Suppressor macrophage (primary cell): Measurements from ENCODE around the gene RNASEH1.
A peak's percentile ranks its signal among the peaks of the same experiment; 100 is the strongest.

ENCODE experiments used
- DNase-seq, 4 experiments: peaks; one replicate each; pipeline ENCODE4 v3.0.0-alpha.2; 2020 to 2022
- total RNA-seq, 17 experiments: gene quantifications; one replicate each; lab custom pipeline; 2026; ENCODE audit warnings: mixed read lengths in 6 of 17, inconsistent platforms in 3 of 17; lab: John Stamatoyannopoulos, UW

RNASEH1 gene
- 11.5 to 32.2 (median 21.0) reads per million in 17 experiments for total RNA-seq

- DNase-seq, result peak; percentile 100
Measured at GRCh38 chr2:3558205-3559014, at the start of gene RNASEH1. Gene RNASEH1, minus strand, starts transcription at chr2:3558333. Its CDS starts 73 bp downstream, at chr2:3558260.

DNA sequence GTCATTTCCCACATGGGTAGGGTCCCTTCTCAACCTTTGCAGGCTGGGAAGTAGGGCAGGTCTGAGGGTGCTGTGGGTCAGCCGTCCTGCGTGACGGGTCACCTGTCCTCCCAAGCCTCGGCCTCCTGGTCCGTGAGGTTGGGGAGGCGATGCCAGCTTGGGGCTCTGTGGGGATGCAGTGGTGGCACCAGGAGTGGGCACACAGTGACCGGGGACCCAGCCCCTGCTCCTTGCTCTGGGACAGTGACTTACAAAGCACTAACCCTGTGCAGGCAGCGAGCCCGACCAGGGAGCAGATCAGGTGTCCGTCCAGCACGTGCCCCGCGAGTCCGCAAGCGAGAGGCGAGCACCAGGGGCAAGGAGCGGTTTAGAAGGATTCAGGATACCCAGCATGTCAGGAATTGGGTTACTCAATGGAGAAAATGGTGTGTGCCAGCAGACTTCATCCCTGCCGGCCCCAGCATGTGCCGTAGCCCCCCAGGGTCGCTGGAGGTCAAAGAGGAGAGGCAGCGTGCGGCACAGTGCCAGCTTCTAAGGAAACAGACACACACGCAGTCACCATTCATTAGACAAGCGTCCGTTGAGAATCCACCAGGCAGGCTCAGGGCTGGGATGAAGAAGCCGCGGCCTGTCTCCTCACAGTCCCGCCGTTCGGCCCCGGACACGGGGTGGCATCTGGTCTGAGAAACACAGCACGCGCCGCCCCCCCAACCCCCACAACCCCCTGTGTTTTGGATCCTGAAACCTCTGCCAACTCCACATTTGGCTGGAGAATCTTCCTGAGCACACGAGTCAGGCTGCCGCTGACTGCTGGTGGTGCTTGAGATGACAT, 48.5 kb upstream of the RNASEH1 start:
- DNase-seq, result no peak

DNA sequence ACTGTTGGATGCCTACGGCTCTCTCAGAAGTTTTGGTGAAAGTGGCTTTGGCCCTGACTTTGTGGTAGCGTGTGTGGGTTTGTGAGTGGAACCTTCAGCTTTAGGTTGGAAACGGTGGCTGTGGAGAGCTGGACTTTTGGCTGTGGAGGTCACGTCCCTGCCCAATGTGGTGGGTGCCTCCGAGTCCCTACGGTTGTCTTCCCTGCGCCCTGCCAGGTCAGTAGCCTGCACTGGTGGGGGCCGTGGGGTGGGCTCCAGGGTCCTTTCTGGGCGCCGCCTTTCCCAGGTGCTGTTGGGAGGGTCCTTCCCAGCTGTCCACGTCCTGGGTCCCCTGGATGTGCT, 47.9 kb upstream of the RNASEH1 start:
- no peak for DNase-seq

GRCh38 chr2:3604991-3605961, 47.1 kb upstream of the RNASEH1 start:
- DNase-seq, result peak in 2 of 4 experiments; percentile 6 to 33

- no peak for DNase-seq
Measured at GRCh38 chr2:3604207-3604877, 46.2 kb upstream of the RNASEH1 start.

DNA sequence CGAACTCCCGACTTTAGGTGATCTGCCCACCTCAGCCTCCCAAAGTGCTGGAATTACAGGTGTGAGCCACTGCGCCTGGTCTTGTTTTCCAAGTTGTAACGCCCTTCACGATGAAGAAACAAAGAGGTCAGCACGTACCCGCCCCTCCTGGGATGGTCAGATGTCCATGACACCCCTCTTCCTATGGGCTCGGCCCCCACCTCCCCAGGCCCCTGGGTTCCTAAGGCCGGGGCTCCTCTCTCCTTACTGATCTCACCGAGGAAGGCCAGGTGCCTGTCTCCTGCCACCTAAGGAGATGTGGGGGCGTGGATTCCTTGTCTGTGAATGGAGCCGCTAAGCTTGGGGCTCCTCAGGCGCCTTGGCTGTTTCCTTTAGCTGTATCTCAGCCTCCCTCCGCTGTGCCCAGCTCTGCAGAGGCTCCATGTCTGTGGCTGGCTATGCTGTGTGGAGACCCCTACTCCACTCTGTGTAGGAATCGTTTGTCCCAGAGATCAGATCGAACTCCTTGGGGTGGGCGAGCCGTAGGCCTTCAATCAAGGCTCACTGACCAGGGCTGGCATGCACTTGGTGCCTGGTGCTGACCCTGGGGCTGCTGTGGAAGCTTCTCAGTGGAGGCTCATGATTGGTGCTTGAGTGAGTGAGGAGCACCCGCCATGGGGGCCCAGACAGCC, 45.5 kb upstream of the RNASEH1 start:
- DNase-seq, result no peak

DNA sequence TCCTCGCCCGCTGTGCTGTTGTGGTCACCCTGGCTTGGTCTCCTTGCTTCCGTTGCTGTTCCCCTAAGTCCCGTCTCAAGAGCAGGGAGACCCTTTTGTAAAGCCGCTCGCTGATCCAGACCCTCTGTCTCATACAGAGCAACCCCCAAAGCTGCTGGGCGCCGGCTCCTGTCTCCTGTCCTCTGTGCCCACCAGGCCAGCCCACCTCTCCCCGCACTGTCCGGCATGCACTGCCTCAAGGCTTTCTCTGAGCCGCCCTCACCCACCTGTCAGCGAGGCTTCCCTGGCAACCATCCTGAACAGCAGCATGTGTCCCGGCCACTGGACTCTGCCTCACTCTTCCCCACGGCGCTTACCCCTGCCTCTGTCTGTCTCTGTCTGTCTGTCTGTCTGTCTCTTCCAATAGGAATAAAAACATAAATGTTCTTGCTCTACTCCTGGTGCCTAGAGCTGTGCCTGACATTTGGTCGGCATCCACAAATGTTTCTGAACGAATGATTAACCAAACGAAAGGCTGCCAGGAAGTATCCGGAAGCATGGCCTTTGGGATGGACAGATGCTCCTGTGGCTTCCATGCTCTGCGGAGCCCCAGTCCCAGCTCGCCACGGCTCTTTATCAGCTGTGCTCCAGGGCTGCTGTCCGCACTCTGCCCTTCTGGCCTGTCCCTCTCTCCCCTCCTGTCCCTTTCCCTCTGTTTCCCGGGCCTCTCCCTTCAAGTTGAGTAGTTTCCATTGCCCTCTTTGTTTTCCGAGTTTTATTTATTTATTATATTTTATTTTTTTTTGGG, 44.6 kb upstream of the RNASEH1 start:
- no peak for DNase-seq

DNA sequence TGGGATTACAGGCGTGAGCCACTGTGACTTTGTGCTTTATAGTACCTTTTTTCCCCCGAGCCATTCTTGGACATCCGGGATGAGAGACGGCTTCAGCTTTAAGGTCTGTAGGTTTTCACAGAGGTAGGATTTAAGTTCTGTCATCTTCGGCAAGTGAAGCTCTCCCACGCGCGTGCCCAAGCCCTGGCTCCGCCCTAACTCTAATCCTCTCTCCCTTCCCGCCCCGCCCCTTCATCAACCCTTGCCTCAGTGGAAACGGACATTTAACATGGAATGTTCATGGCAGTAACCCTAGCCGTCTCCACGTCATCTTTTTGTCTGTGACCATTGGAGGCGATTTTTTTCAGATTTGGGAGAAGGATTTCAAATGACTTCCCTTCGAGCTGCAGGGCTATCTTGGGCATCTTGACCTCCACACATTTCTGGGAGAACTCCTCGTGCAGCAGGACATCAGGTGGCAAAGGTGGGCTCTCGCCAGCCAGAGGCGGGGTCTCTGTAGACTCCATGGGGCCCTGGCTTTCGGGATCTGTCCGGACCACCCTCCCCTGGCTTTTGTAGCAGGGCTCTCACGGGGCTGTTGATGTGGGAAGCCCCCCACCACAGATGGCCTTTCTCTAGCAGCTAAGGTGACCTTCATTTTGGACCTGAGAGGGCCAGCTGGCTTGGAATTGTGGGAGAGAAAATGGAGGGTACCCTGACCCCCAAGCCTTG, 43.6 kb upstream of the RNASEH1 start:
- no peak for DNase-seq

GRCh38 chr2:3600256-3600855, 42.2 kb upstream of the RNASEH1 start:
- DNase-seq, result no peak

- peak in 2 of 4 experiments; percentile 66 to 72 for DNase-seq
Measured at GRCh38 chr2:3598912-3599854, 41.0 kb upstream of the RNASEH1 start.

- DNase-seq, result peak in 1 of 4 experiments; percentile 22
Measured at GRCh38 chr2:3598197-3598910, 40.2 kb upstream of the RNASEH1 start.

DNA sequence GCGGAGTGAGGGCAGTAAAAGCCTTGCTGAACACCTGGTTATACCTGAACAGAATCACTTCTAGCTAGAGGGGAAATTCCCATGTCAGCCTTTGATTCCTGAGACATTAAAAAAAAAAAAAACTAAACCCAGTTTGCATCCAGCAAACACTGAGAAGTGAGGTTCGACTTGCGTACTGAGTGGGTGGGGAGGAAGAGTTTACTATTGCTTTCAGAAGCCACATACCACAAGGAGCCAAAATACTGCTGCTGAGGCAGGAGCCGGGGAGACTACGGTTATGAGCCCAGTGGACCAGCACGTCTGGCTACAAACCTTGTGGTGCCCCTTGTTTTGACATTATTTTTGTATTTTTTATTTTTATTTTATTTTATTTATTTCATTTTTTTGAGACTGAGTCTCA, 39.4 kb upstream of the RNASEH1 start:
- no peak for DNase-seq

GRCh38 chr2:3596901-3597417, 38.8 kb upstream of the RNASEH1 start:
- DNase-seq, result no peak

DNA sequence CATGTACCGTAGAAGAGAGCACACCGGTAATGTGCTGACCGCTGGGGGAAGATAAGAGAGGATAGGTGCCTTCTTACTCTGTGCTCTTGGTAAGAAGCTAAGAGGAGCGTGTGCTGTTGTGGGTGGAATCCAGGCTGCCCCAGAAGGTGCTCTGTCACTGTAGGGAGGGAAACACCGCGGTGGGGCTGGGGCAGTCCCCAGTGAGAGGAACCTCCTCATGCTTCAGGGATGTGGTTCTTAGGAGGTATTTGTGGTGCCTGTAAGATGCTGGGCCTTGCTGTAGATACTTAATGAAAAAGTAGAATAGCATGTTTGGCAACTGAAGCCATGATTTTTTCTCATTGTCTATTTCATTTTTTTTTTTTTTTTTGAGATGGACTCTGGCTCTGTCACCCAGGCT, 37.9 kb upstream of the RNASEH1 start:
- no peak for DNase-seq

GRCh38 chr2:3595404-3595803, 37.3 kb upstream of the RNASEH1 start:
- DNase-seq, result no peak

GRCh38 chr2:3594493-3595281, 36.6 kb upstream of the RNASEH1 start, which contains the start of gene COLEC11:
Gene COLEC11, plus strand, starts transcription at chr2:3595112. Its CDS starts 9,229 bp downstream, at chr2:3604341.
- DNase-seq, result no peak
